Loucy (cell line): Measurements from ENCODE around the gene MCM3AP.

Source experiments
- H2AFZ ChIP-seq: fragments of 200-600 bp; sonication (generic); 2 replicates; pipeline ENCODE4 v1.6.0; 2016; ENCODE audit warnings: antibody characterized with exemption, mild to moderate bottlenecking, low read length, moderate library complexity
- H3F3A ChIP-seq: fragments of 200-600 bp; 2 replicates; pipeline ENCODE4 v1.6.0; 2016; ENCODE audit warnings: antibody characterized with exemption, low read depth, mild to moderate bottlenecking
- H3K27me3 ChIP-seq: fragments of 200-600 bp; sonication (generic); 2 replicates; pipeline ENCODE4 v1.6.1; 2014; ENCODE audit warnings: low read length, mild to moderate bottlenecking; ENCODE audit not compliant: insufficient read depth, poor library complexity, severe bottlenecking
- H3K36me3 ChIP-seq: fragments of 200-600 bp; sonication (generic); 2 replicates; pipeline ENCODE4 v1.6.1; 2016; ENCODE audit warnings: low read length; ENCODE audit not compliant: insufficient read depth
- H3K4me1 ChIP-seq: fragments of 200-600 bp; sonication (generic); 2 replicates; pipeline ENCODE4 v1.5.1; 2014; ENCODE audit warnings: low read length, mild to moderate bottlenecking; ENCODE audit not compliant: insufficient read depth, poor library complexity, severe bottlenecking
- H3K4me2 ChIP-seq: fragments of 200-600 bp; sonication (generic); 2 replicates; pipeline ENCODE4 v1.6.0; 2014; ENCODE audit warnings: antibody characterized with exemption, low read length, low read depth, mild to moderate bottlenecking; ENCODE audit not compliant: poor library complexity, severe bottlenecking
- H3K4me3 ChIP-seq: fragments of 200-600 bp; sonication (generic); 2 replicates; pipeline ENCODE4 v1.5.1; 2014; ENCODE audit warnings: low read length, mild to moderate bottlenecking, mixed read lengths; ENCODE audit not compliant: poor library complexity, severe bottlenecking
- H3K79me2 ChIP-seq: fragments of 200-600 bp; sonication (generic); 2 replicates; pipeline ENCODE4 v1.6.1; 2014; ENCODE audit warnings: low read length; ENCODE audit not compliant: insufficient read depth
- H3K9ac ChIP-seq: fragments of 200-600 bp; sonication (generic); 2 replicates; pipeline ENCODE4 v1.6.0; 2014; ENCODE audit warnings: mild to moderate bottlenecking, low read depth, low read length, moderate library complexity; ENCODE audit not compliant: poor library complexity, severe bottlenecking
- H3K9me2 ChIP-seq: fragments of 200-600 bp; sonication (generic); replicated peaks from 2 replicates; pipeline ENCODE4 v1.6.1; 2016; ENCODE audit warnings: low read depth, low read length, mixed read lengths
- H3K9me3 ChIP-seq: fragments of 200-600 bp; sonication (generic); 2 replicates; pipeline ENCODE4 v1.6.1; 2014; ENCODE audit warnings: mild to moderate bottlenecking, antibody characterized with exemption, low read length, low read depth; ENCODE audit not compliant: insufficient read depth
- H4K20me1 ChIP-seq: fragments of 200-600 bp; sonication (generic); 2 replicates; pipeline ENCODE4 v1.6.0; 2014; ENCODE audit warnings: antibody characterized with exemption, low read length, mild to moderate bottlenecking; ENCODE audit not compliant: insufficient read depth, poor library complexity, severe bottlenecking
- CTCF ChIP-seq: fragments of 200-600 bp; sonication (generic); conservative IDR thresholded peaks from 2 replicates; pipeline ENCODE4 v1.5.1; 2014; ENCODE audit warnings: mild to moderate bottlenecking, antibody characterized with exemption, low read length
- EZH2phosphoT487 ChIP-seq: fragments of 200-600 bp; IDR thresholded peaks from 2 replicates; pipeline ENCODE4 v1.6.1; 2018; ENCODE audit warnings: antibody characterized with exemption, mild to moderate bottlenecking, moderate library complexity, borderline replicate concordance

The MCM3AP gene

GRCh38 chr21:46274797-46275390 lies 10.5 kb downstream of the MCM3AP start:
- Histone ChIP-seq H3K4me3 (no peak overlapping the region), H3K9me2 (no peaks in the 10 kb centered on the region), H3F3A (no peaks in the 10 kb centered on the region), H3K4me1 (peaks cover 4% of the 10 kb centered on the region), H3K79me2 (peaks cover 15% of the 10 kb centered on the region; the same call in 1 of the 2 replicates), H2AFZ (no peak overlapping the region), H3K9ac (no peak overlapping the region), H3K27me3 (no peaks in the 10 kb centered on the region), H4K20me1 (peaks cover 3% of the 10 kb centered on the region), H3K36me3 (peaks cover 68% of the 10 kb centered on the region), H3K9me3 (no peaks in the 10 kb centered on the region), H3K4me2 (no peak overlapping the region)
- TF ChIP-seq EZH2phosphoT487 (no peak), CTCF (no peak)

GRCh38 chr21:46273341-46273740 lies 12.1 kb downstream of the MCM3AP start:
- Histone ChIP-seq H3F3A (no peaks in the 10 kb centered on the region), H3K27me3 (no peaks in the 10 kb centered on the region), H3K9me2 (no peaks in the 10 kb centered on the region), H3K36me3 (peaks cover 72% of the 10 kb centered on the region; the same call in 1 of the 2 replicates), H3K4me1 (no peaks in the 10 kb centered on the region), H2AFZ (no peak overlapping the region), H3K4me3 (no peak overlapping the region), H4K20me1 (no peaks in the 10 kb centered on the region), H3K9me3 (no peaks in the 10 kb centered on the region), H3K79me2 (peaks cover 7% of the 10 kb centered on the region; the same call in 1 of the 2 replicates), H3K9ac (no peak overlapping the region), H3K4me2 (no peak overlapping the region)
- no peak for TF ChIP-seq EZH2phosphoT487

- Histone ChIP-seq H3K4me3 (no peak overlapping the region), H3K9me2 (no peaks in the 10 kb centered on the region), H2AFZ (no peak overlapping the region), H3K4me1 (no peaks in the 10 kb centered on the region), H3K36me3 (peaks cover 67% of the 10 kb centered on the region; the same call in 1 of the 2 replicates), H3K9ac (no peak overlapping the region), H3K9me3 (no peaks in the 10 kb centered on the region), H3K79me2 (no peaks in the 10 kb centered on the region), H3K4me2 (no peak overlapping the region), H3F3A (no peaks in the 10 kb centered on the region), H3K27me3 (no peaks in the 10 kb centered on the region), H4K20me1 (no peaks in the 10 kb centered on the region)
- TF ChIP-seq CTCF, result no peak
- TF ChIP-seq EZH2phosphoT487, result no peak
Measured at GRCh38 chr21:46269466-46269865, 15.9 kb downstream of the MCM3AP start.

- Histone ChIP-seq H2AFZ (no peak overlapping the region), H3K9me3 (no peaks in the 10 kb centered on the region), H3K4me1 (no peaks in the 10 kb centered on the region), H3F3A (no peaks in the 10 kb centered on the region), H3K9me2 (no peaks in the 10 kb centered on the region), H3K4me3 (no peak overlapping the region), H3K36me3 (peaks cover 56% of the 10 kb centered on the region; the same call in 1 of the 2 replicates), H3K27me3 (no peaks in the 10 kb centered on the region), H3K9ac (no peak overlapping the region), H3K79me2 (no peaks in the 10 kb centered on the region), H3K4me2 (no peak overlapping the region), H4K20me1 (no peaks in the 10 kb centered on the region)
- no peak for TF ChIP-seq EZH2phosphoT487
- no peak for TF ChIP-seq CTCF
Measured at GRCh38 chr21:46268371-46268770, 17.0 kb downstream of the MCM3AP start.
